Measurements from ENCODE around the gene KCNQ5. TPM values are rescaled to one million over a fixed set of nuclear protein-coding genes. Genes with fewer than 3 reads are reported as not detected.

KCNQ5 gene
- total RNA-seq, 6 donors from 2014 or later = 0.30 to 3.1 (median 0.32) TPM

GRCh38 chr6:72738091-72738490 is 116.2 kb downstream of the KCNQ5 start:
- ATAC-seq (ENCODE audit: low FRiP score in 2 of 2) = no peak
- H3K4me3 ChIP-seq = no peak overlapping the region
- H3K27me3 ChIP-seq = no peaks in the 10 kb centered on the region
- H3K27ac ChIP-seq = no peak overlapping the region
- DNase-seq = no peak
- H3K36me3 ChIP-seq = no peaks in the 10 kb centered on the region
- H3K9me3 ChIP-seq = no peaks in the 10 kb centered on the region
- no peaks in the 10 kb centered on the region for H3K4me1 ChIP-seq
- TF ChIP-seq POLR2AphosphoS5 (IDR thresholded peaks at IDR 0.05) (no peak), EP300 (IDR thresholded peaks at IDR 0.05) (no peak), POLR2A (IDR thresholded peaks at IDR 0.05) (no peak), CTCF (IDR thresholded peaks at IDR 0.05) (no peak)
- WGBS, 2 donors = 87 to 91% methylated on average over 4 of the region's 4 CpGs

DNA sequence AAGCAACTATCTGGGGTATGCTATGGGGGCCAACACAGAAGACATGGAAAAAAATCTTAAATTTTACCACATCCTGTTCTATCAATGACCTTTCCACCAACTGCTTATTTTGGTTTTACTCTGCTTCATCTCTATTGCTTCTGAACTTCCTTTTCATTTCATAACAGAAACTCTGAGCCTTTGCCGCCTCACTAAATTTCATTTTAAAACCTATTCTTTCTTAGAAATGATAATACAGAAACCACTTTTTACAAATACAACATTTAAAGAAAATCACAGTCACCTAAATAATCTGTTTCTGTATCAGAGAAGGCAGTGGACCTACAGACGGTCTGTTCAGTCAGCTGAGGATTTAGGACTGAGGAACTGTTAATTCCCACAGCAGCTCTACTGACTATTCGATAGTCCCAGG is 117.5 kb downstream of the KCNQ5 start:
- ATAC-seq (ENCODE audit: low FRiP score in 2 of 2) (no peak), DNase-seq (no peak)
- 65% methylated on average over 3 of the region's 3 CpGs for WGBS, 2 donors
- H3K27ac ChIP-seq = no peak overlapping the region
- no peak overlapping the region for H3K4me3 ChIP-seq
- no peaks in the 10 kb centered on the region for H3K36me3 ChIP-seq
- H3K9me3 ChIP-seq = no peaks in the 10 kb centered on the region
- TF ChIP-seq POLR2A (IDR thresholded peaks at IDR 0.05) = no peak
- TF ChIP-seq POLR2AphosphoS5 (IDR thresholded peaks at IDR 0.05) = no peak
- TF ChIP-seq EP300 (IDR thresholded peaks at IDR 0.05) = no peak
- TF ChIP-seq CTCF (IDR thresholded peaks at IDR 0.05) = no peak
- H3K4me1 ChIP-seq = no peaks in the 10 kb centered on the region
- no peaks in the 10 kb centered on the region for H3K27me3 ChIP-seq

DNA sequence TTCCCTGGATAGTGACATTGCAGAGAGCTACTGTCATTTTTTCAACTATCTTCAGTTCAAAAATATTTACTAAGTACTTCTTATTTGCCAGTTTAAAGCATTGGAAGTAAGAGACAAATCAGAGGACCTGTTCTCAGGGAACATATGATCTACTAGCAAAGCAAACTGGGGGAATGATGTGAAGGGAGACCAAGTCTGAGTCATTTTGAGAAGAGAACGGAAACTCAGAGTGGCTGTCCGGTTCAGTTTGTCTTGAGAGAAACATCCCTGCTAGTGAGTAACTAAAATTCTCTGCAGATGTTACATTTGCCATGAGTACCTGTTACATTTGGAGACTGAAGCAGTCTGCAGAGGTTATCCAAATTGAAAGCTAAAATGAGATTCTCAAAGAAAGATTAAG is 118.3 kb downstream of the KCNQ5 start:
- ATAC-seq (ENCODE audit: low FRiP score in 2 of 2) (no peak), DNase-seq (no peak)
- H3K27me3 ChIP-seq = no peaks in the 10 kb centered on the region
- WGBS, 2 donors = 72 to 81% methylated on average over 2 of the region's 2 CpGs
- no peak for TF ChIP-seq CTCF (IDR thresholded peaks at IDR 0.05)
- no peak for TF ChIP-seq POLR2A (IDR thresholded peaks at IDR 0.05)
- TF ChIP-seq POLR2AphosphoS5 (IDR thresholded peaks at IDR 0.05) = no peak
- no peak for TF ChIP-seq EP300 (IDR thresholded peaks at IDR 0.05)
- H3K36me3 ChIP-seq = no peaks in the 10 kb centered on the region
- H3K4me1 ChIP-seq = no peaks in the 10 kb centered on the region
- H3K4me3 ChIP-seq = no peak overlapping the region
- H3K27ac ChIP-seq = no peak overlapping the region
- H3K9me3 ChIP-seq = no peaks in the 10 kb centered on the region

DNA sequence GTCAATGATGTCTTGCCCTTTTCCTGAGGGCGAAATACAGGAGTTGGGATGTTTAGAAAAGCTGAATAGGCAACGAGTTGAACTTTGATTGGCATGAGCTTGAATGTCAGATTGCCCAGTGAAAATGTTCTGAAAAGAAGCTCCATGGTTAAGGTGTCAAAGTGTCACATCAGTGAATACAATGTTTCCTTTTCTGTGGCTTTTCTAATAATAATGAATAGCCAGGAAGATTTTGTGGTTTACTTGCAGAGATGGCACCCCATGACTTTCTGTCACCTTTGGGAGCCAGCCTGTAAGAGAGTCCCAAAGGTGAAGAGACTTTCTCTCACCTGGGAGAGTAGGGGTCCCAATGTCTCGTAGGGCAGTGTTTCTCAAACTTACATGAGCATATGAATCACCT is 119.2 kb downstream of the KCNQ5 start:
- Histone ChIP-seq H3K9me3 (no peaks in the 10 kb centered on the region), H3K27me3 (no peaks in the 10 kb centered on the region), H3K4me3 (no peak overlapping the region), H3K27ac (no peak overlapping the region), H3K36me3 (no peaks in the 10 kb centered on the region), H3K4me1 (no peaks in the 10 kb centered on the region)
- TF ChIP-seq POLR2AphosphoS5 (IDR thresholded peaks at IDR 0.05) (no peak), CTCF (IDR thresholded peaks at IDR 0.05) (no peak), POLR2A (IDR thresholded peaks at IDR 0.05) (no peak), EP300 (IDR thresholded peaks at IDR 0.05) (no peak)
- 80 to 86% methylated on average over 3 of the region's 3 CpGs for WGBS, 2 donors
- DNase-seq (no peak), ATAC-seq (ENCODE audit: low FRiP score in 2 of 2) (no peak)

- Histone ChIP-seq H3K36me3 (no peaks in the 10 kb centered on the region), H3K9me3 (no peaks in the 10 kb centered on the region), H3K4me3 (no peak overlapping the region), H3K27me3 (no peaks in the 10 kb centered on the region), H3K27ac (no peak overlapping the region), H3K4me1 (no peaks in the 10 kb centered on the region)
- ATAC-seq (ENCODE audit: low FRiP score in 2 of 2) (no peak), DNase-seq (no peak)
- TF ChIP-seq POLR2A (IDR thresholded peaks at IDR 0.05) (no peak), EP300 (IDR thresholded peaks at IDR 0.05) (no peak), CTCF (IDR thresholded peaks at IDR 0.05) (no peak), POLR2AphosphoS5 (IDR thresholded peaks at IDR 0.05) (no peak)
- WGBS, 2 donors = 83 to 85% methylated on average over 5 of the region's 5 CpGs
These were observed 120.3 kb downstream of the KCNQ5 start for GRCh38 chr6:72742001-72742673.
